Panc1 (cell line): ENCODE measurements around the gene HSPA2. TPM values are rescaled to one million over a fixed set of nuclear protein-coding genes. Genes with fewer than 3 reads are reported as not detected.

Experiments used
- ATAC-seq: fragments of 200-7000 bp; cut with Tn5 transposase; 2 replicates; pipeline ENCODE4 v1.9.1; 2020; ENCODE audit warnings: mild to moderate bottlenecking, moderate library complexity
- BruUV-seq: library from RNA; stranded (reverse); fragments of 400-500 nt; replicated peaks from 2 replicates; lab custom pipeline; 2021; lab: Mats Ljungman, UMichigan
- CTCF ChIA-PET: fragments of 300-600 bp; sonication (Branson Sonifier 250); formaldehyde crosslinking; loops from one replicate; lab custom pipeline; 2022; ENCODE audit warnings: antibody characterized with exemption; lab: Charles Lee
- POLR2A ChIA-PET: fragments of 300-600 bp; sonication (Branson Sonifier 250); formaldehyde crosslinking; loops from one replicate; lab custom pipeline; 2022; ENCODE audit warnings: antibody characterized with exemption; lab: Charles Lee
- DNase-seq: peaks from one replicate; pipeline ENCODE4 v3.0.0-alpha.2; 2010; ENCODE audit warnings: low read depth, low spot score
- H3K27ac ChIP-seq: 2 replicates; pipeline ENCODE4 v1.5.1; 2011; ENCODE audit warnings: mild to moderate bottlenecking, low read length, inconsistent platforms
- H3K27me3 ChIP-seq: fragments of 200-500 bp; sonication (Bioruptor generic); 2 replicates; pipeline ENCODE4 v1.6.0; 2014; ENCODE audit warnings: low read length, inconsistent platforms; ENCODE audit not compliant: control insufficient read depth, insufficient read depth
- H3K36me3 ChIP-seq: fragments of 200-500 bp; sonication (Bioruptor generic); 2 replicates; pipeline ENCODE4 v1.5.1; 2014; ENCODE audit warnings: inconsistent platforms, mild to moderate bottlenecking, low read length, moderate library complexity; ENCODE audit not compliant: control insufficient read depth, insufficient read depth
- H3K4me1 ChIP-seq: 2 replicates; pipeline ENCODE4 v1.5.1; 2011; ENCODE audit warnings: inconsistent platforms, mild to moderate bottlenecking, low read length, moderate library complexity; ENCODE audit not compliant: control insufficient read depth, insufficient read depth
- H3K4me3 ChIP-seq, 2 experiments: 2 replicates each; pipeline ENCODE4 v1.5.1; 2011 to 2012; ENCODE audit warnings: low read depth in 2 of 2, low read length in 2 of 2, mild to moderate bottlenecking in 2 of 2, inconsistent platforms in 1 of 2, moderate library complexity in 1 of 2
- H3K9me3 ChIP-seq: fragments of 200-500 bp; sonication (Bioruptor generic); 2 replicates; pipeline ENCODE4 v1.5.1; 2014; ENCODE audit warnings: low read depth, mild to moderate bottlenecking, inconsistent platforms, low read length, moderate library complexity; ENCODE audit not compliant: control insufficient read depth, insufficient read depth
- CTCF ChIP-seq: fragments of 450-650 bp; IDR thresholded peaks from 2 replicates; pipeline ENCODE4 v1.5.1; 2017; ENCODE audit warnings: mild to moderate bottlenecking
- POLR2AphosphoS5 ChIP-seq: IDR thresholded peaks from 2 replicates; pipeline ENCODE4 v1.6.1; 2012; ENCODE audit warnings: mild to moderate bottlenecking, low read depth, low read length, moderate library complexity
- SIN3A ChIP-seq: IDR thresholded peaks from 2 replicates; pipeline ENCODE4 v1.6.1; 2012; ENCODE audit warnings: low read depth, mild to moderate bottlenecking, low read length, moderate library complexity, borderline replicate concordance; ENCODE audit not compliant: insufficient read depth
- TCF7L2 ChIP-seq: IDR thresholded peaks from 2 replicates; pipeline ENCODE4 v1.6.1; 2011; ENCODE audit warnings: mild to moderate bottlenecking, low read depth, low read length, inconsistent platforms
- in situ Hi-C: cut with HindIII; loops from 2 replicates; pipeline ENCODE4 v1.10.0; 2016; ENCODE audit warnings: low sequenced_read_pairs, low pct_unique_long_range_greater_than_20kb
- intact Hi-C: fragments of 100-400 bp; cut with micrococcal nuclease; formaldehyde crosslinking; loops from one replicate; pipeline ENCODE4 v1.10.0; 2022; ENCODE audit not compliant: unreplicated experiment
- total RNA-seq: library from RNA; stranded (reverse); gene quantifications from one replicate; pipeline ENCODE4 v1.2.1, GENCODE V29; 2021; ENCODE audit not compliant: unreplicated experiment
- TF ChIP-seq, protein P1 (sequence below), 2 experiments: IDR thresholded peaks; 2 replicates each; pipeline ENCODE4 v1.6.1; 2011 to 2012; ENCODE audit warnings: low read depth in 2 of 2, control low read depth in 1 of 2, low read length in 1 of 2, mild to moderate bottlenecking in 1 of 2, moderate library complexity in 1 of 2; ENCODE audit not compliant: insufficient read depth in 1 of 2

HSPA2 gene
- total RNA-seq, 1 experiment from 2014 or later = 7.7 TPM

DNA sequence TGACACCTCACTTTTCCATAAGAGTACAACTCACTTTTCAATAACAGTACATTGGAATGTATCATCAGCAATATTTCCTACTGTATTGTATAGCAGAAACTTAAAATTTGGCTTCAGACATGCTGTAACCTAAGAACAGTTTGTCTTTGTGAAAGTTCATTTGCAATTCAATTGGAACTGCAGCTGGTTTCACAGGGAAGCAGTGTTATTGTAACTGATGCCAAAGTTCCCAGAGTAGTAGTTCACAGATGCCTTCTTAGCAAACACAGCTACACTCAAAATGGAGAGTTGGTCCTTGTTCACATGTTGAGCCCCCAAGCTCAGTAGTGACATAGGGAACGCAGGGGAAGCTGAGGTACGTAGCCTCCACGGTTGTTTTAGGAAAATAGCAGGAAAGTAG lies 32.6 kb downstream of the HSPA2 start:
- peaks cover 9% of the 10 kb centered on the region for H3K4me1 ChIP-seq
- no peaks in the 10 kb centered on the region for H3K27me3 ChIP-seq
- H3K4me3 ChIP-seq = no peak overlapping the region
- ATAC-seq (no peak), DNase-seq (no peak)
- ChIA-PET CTCF (no interaction called here), POLR2A (no interaction called here)
- no peaks in the 10 kb centered on the region for H3K36me3 ChIP-seq
- H3K27ac ChIP-seq = no peak overlapping the region
- H3K9me3 ChIP-seq = no peaks in the 10 kb centered on the region
- BruUV-seq = no TSS peak
- intact Hi-C loops = no loop called here
- TF ChIP-seq TCF7L2 (no peak), CTCF (no peak), POLR2AphosphoS5 (no peak), SIN3A (no peak)
- TF ChIP-seq, protein P1, sequence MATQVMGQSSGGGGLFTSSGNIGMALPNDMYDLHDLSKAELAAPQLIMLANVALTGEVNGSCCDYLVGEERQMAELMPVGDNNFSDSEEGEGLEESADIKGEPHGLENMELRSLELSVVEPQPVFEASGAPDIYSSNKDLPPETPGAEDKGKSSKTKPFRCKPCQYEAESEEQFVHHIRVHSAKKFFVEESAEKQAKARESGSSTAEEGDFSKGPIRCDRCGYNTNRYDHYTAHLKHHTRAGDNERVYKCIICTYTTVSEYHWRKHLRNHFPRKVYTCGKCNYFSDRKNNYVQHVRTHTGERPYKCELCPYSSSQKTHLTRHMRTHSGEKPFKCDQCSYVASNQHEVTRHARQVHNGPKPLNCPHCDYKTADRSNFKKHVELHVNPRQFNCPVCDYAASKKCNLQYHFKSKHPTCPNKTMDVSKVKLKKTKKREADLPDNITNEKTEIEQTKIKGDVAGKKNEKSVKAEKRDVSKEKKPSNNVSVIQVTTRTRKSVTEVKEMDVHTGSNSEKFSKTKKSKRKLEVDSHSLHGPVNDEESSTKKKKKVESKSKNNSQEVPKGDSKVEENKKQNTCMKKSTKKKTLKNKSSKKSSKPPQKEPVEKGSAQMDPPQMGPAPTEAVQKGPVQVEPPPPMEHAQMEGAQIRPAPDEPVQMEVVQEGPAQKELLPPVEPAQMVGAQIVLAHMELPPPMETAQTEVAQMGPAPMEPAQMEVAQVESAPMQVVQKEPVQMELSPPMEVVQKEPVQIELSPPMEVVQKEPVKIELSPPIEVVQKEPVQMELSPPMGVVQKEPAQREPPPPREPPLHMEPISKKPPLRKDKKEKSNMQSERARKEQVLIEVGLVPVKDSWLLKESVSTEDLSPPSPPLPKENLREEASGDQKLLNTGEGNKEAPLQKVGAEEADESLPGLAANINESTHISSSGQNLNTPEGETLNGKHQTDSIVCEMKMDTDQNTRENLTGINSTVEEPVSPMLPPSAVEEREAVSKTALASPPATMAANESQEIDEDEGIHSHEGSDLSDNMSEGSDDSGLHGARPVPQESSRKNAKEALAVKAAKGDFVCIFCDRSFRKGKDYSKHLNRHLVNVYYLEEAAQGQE (IDR thresholded peaks at IDR 0.05; ENCODE audit: insufficient read depth in 1 of 2, low read depth in 2 of 2, low read length in 1 of 2) = no peak
- in situ Hi-C loops = no loop called here

DNA sequence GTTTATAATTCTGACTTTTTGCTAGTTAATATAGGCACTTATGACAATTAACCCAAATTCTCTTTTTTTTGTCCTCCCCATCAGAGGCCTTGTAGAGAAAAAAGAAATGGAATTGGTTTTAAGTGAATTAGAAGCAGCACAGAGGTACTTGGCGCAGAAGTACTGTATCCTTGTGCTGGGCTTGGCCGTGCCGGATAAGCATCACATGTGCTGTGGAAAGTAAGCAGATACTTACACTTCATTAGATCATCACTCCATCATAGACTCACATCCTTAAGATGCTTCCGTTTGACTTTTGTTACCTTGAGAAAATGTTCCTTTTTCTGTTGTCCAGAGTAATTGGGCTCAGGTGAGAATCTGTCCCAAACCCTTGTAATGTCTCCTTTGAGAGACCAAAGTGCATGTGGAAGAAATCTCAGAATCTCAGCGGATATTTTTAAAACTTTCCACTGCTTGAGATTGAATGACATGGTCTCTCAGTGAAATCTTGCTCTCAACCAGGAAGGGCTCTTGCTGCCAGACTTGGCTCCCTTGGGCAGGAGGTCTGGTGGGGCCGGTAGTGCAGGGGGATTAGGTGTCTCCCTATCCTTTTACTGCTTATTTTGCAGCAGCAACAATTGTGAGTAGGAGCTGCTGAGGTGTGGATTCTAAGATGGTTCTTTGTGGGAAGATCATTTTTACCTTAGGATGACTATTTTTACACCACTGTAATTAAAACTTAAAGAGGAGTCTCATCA lies 34.0 kb downstream of the HSPA2 start:
- TF ChIP-seq SIN3A = no peak
- no peak for TF ChIP-seq CTCF
- no peak for TF ChIP-seq TCF7L2
- TF ChIP-seq POLR2AphosphoS5 = no peak
- TF ChIP-seq, protein P1 (IDR thresholded peaks at IDR 0.05; ENCODE audit: insufficient read depth in 1 of 2, low read depth in 2 of 2, low read length in 1 of 2) = no peak
- ChIA-PET CTCF (no interaction called here), POLR2A (no interaction called here)
- H3K36me3 ChIP-seq = no peaks in the 10 kb centered on the region
- no peak for DNase-seq
- in situ Hi-C loops (no loop called here), intact Hi-C loops (no loop called here)
- BruUV-seq = no TSS peak
- no peak overlapping the region for H3K27ac ChIP-seq
- H3K9me3 ChIP-seq = no peaks in the 10 kb centered on the region
- ATAC-seq = no peak
- no peaks in the 10 kb centered on the region for H3K4me1 ChIP-seq
- H3K4me3 ChIP-seq = no peak overlapping the region
- H3K27me3 ChIP-seq = no peaks in the 10 kb centered on the region
